Smooth muscle cell (in vitro differentiated cells): ENCODE measurements around the gene SLC6A7. TPM values are rescaled to one million over a fixed set of nuclear protein-coding genes. Genes with fewer than 3 reads are reported as not detected.
A peak's percentile ranks its signal among the peaks of the same experiment; 100 is the strongest.

Experiments used
- DNase-seq: peaks from one replicate; lab custom pipeline; 2025; ENCODE audit not compliant: unreplicated experiment; lab: John Stamatoyannopoulos, UW
- H2AFZ ChIP-seq: fragments of 200-600 bp; sonication (generic); 2 replicates; pipeline ENCODE4 v1.6.0; 2016; ENCODE audit warnings: antibody characterized with exemption, low read depth, mild to moderate bottlenecking
- H3F3A ChIP-seq: fragments of 200-600 bp; sonication (generic); 2 replicates; pipeline ENCODE4 v1.6.0; 2017; ENCODE audit warnings: antibody characterized with exemption, low read depth
- H3K27ac ChIP-seq: fragments of 200-600 bp; sonication (generic); 2 replicates; pipeline ENCODE4 v1.5.1; 2016; ENCODE audit warnings: low read depth, mild to moderate bottlenecking
- H3K27me3 ChIP-seq: fragments of 200-600 bp; sonication (generic); 2 replicates; pipeline ENCODE4 v1.6.1; 2016; ENCODE audit warnings: low read depth, mild to moderate bottlenecking
- H3K36me3 ChIP-seq: fragments of 200-600 bp; sonication (generic); 2 replicates; pipeline ENCODE4 v1.5.1; 2016; ENCODE audit warnings: low read depth
- H3K4me1 ChIP-seq: fragments of 200-600 bp; sonication (generic); 2 replicates; pipeline ENCODE4 v1.5.1; 2016; ENCODE audit warnings: low read depth
- H3K4me2 ChIP-seq: fragments of 200-600 bp; sonication (generic); 2 replicates; pipeline ENCODE4 v1.6.0; 2016; ENCODE audit warnings: mild to moderate bottlenecking
- H3K4me3 ChIP-seq: fragments of 200-600 bp; sonication (generic); 2 replicates; pipeline ENCODE4 v1.5.1; 2016; ENCODE audit warnings: mild to moderate bottlenecking
- H3K79me2 ChIP-seq: fragments of 200-600 bp; sonication (generic); 2 replicates; pipeline ENCODE4 v1.6.0; 2016; ENCODE audit warnings: low read depth, mild to moderate bottlenecking
- H3K9ac ChIP-seq: fragments of 200-600 bp; sonication (generic); 2 replicates; pipeline ENCODE4 v1.6.0; 2016; ENCODE audit warnings: low read depth
- H3K9me3 ChIP-seq: fragments of 200-600 bp; sonication (generic); replicated peaks from 2 replicates; pipeline ENCODE4 v1.5.1; 2016; ENCODE audit warnings: low read depth
- H4K20me1 ChIP-seq: fragments of 200-600 bp; sonication (generic); 2 replicates; pipeline ENCODE4 v1.6.0; 2016; ENCODE audit warnings: low read depth
- CTCF ChIP-seq: fragments of 200-600 bp; sonication (generic); IDR thresholded peaks from 2 replicates; pipeline ENCODE4 v1.5.1; 2017; ENCODE audit warnings: borderline replicate concordance, mild to moderate bottlenecking, antibody characterized with exemption; ENCODE audit not compliant: insufficient read depth, poor library complexity, severe bottlenecking
- WGBS: methylation state at CpG from one replicate; pipeline ENCODE4 v1.1.7; 2016; ENCODE audit warnings: low lambda C conversion rate; 5-methylcytosine and 5-hydroxymethylcytosine counted together
- polyA plus RNA-seq: library from polyadenylated mRNA; unstranded; fragments of >200 nt; fragmentation: Nextera tagmentation; extraction: Ambion mirVana; gene quantifications from 2 replicates; pipeline ENCODE4 v1.2.1, GENCODE V29; 2016
- total RNA-seq: library from RNA; depleted of rRNA; stranded (reverse); fragments of >200 nt; gene quantifications from 2 replicates; pipeline ENCODE4 v1.2.3, GENCODE V29; 2014

SLC6A7 gene
- total and polyA plus RNA-seq, 2 experiments from 2014 or later = 0.10 TPM; not detected in 1

- H2AFZ ChIP-seq = no peak within 1 kb of the TSS
- no peaks in the 10 kb centered on the region for H3K9me3 ChIP-seq
- H3K4me2 ChIP-seq = peak within 1 kb of the TSS; percentile 73
- H3K27me3 ChIP-seq = peaks cover 31% of the 10 kb centered on the region
- no peaks in the 10 kb centered on the region for H3K36me3 ChIP-seq
- no peaks in the 10 kb centered on the region for H4K20me1 ChIP-seq
- no peak within 1 kb of the TSS for H3K9ac ChIP-seq
- H3K27ac ChIP-seq = no peak within 1 kb of the TSS
- H3K79me2 ChIP-seq = no peaks in the 10 kb centered on the region
- DNase-seq = no peak
- 23% methylated on average over 12 of the region's 93 CpGs for WGBS
- H3F3A ChIP-seq = no peaks in the 10 kb centered on the region
- H3K4me1 ChIP-seq = peaks cover 5% of the 10 kb centered on the region
- TF ChIP-seq CTCF = no peak
- H3K4me3 ChIP-seq = peak within 1 kb of the TSS; percentile 31
These were observed 23.0 kb upstream of the SLC6A7 start, which contains the start of gene CDX1 for GRCh38 chr5:150166650-150167511. TSS of gene CDX1 (plus strand) at chr5:150166778. CDS start at chr5:150166877, 99 bp downstream.

- Histone ChIP-seq H2AFZ (no peak overlapping the region), H3K4me1 (peaks cover 4% of the 10 kb centered on the region)
These were observed 22.4 kb upstream of the SLC6A7 start for GRCh38 chr5:150167512-150167850.

GRCh38 chr5:150167908-150168307 lies 22.0 kb upstream of the SLC6A7 start:
- 82% methylated on average over 14 of the region's 14 CpGs for WGBS
- H4K20me1 ChIP-seq = no peaks in the 10 kb centered on the region
- no peak overlapping the region for H3K9ac ChIP-seq
- H3K4me2 ChIP-seq = no peak overlapping the region
- no peaks in the 10 kb centered on the region for H3F3A ChIP-seq
- no peaks in the 10 kb centered on the region for H3K36me3 ChIP-seq
- H3K4me1 ChIP-seq = peaks cover 4% of the 10 kb centered on the region
- peaks cover 31% of the 10 kb centered on the region for H3K27me3 ChIP-seq
- no peak for DNase-seq
- H3K9me3 ChIP-seq = no peaks in the 10 kb centered on the region
- peak; percentile 16 for TF ChIP-seq CTCF
- no peaks in the 10 kb centered on the region for H3K79me2 ChIP-seq
- H3K4me3 ChIP-seq = peak overlapping the region; percentile 31
- H3K27ac ChIP-seq = no peak overlapping the region
- H2AFZ ChIP-seq = no peak overlapping the region

More at GRCh38 chr5:150167512-150167850, 22.4 kb upstream of the SLC6A7 start:
- no peaks in the 10 kb centered on the region for H3F3A ChIP-seq
- no peak for DNase-seq
- H3K79me2 ChIP-seq = no peaks in the 10 kb centered on the region
- H3K9ac ChIP-seq = no peak overlapping the region
- no peak for TF ChIP-seq CTCF
- peak overlapping the region; percentile 31 for H3K4me3 ChIP-seq
- no peak overlapping the region for H3K27ac ChIP-seq
- no peaks in the 10 kb centered on the region for H3K36me3 ChIP-seq
- WGBS = 35% methylated on average over 15 of the region's 15 CpGs
- H4K20me1 ChIP-seq = no peaks in the 10 kb centered on the region
- no peaks in the 10 kb centered on the region for H3K9me3 ChIP-seq
- peaks cover 31% of the 10 kb centered on the region for H3K27me3 ChIP-seq
- peak overlapping the region; percentile 73 for H3K4me2 ChIP-seq
